Measurements from ENCODE around the gene BMI1. TPM values are rescaled to one million over a fixed set of nuclear protein-coding genes. Genes with fewer than 3 reads are reported as not detected.
"Not testable (repeated sequence)": the region's sequence is repeated elsewhere in the genome, so short reads cannot be mapped to it uniquely, and the experiment has no call there.

BMI1 gene
- total RNA-seq, 4 donors from 2014 or later = 24.4 to 55.3 (median 38.5) TPM

DNA sequence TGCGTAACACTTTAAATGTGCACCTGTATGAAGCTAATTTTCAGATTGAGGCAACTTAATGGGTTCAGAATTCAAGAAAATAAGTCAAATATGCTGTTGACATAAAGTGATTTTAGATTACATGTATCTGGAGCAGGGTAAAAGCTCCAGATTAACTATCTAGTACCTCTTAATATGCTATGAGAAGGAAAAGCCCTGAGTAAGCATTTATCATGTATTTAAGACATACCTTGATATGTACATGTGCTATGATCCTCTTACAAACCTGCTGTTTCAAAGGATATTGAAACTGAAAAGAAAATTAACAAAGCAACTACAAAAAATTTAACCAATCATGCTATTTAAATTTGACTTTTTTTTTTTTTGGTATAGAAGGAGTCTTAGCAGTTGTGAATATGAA is 28.9 kb downstream of the BMI1 start:
- H3K27me3 ChIP-seq = peaks cover 59% of the 10 kb centered on the region
- no peak overlapping the region for H3K27ac ChIP-seq
- H3K36me3 ChIP-seq = no peaks in the 10 kb centered on the region
- H3K4me3 ChIP-seq = no peak overlapping the region
- TF ChIP-seq POLR2AphosphoS5 (IDR thresholded peaks at IDR 0.05) = no peak
- TF ChIP-seq, protein P1, sequence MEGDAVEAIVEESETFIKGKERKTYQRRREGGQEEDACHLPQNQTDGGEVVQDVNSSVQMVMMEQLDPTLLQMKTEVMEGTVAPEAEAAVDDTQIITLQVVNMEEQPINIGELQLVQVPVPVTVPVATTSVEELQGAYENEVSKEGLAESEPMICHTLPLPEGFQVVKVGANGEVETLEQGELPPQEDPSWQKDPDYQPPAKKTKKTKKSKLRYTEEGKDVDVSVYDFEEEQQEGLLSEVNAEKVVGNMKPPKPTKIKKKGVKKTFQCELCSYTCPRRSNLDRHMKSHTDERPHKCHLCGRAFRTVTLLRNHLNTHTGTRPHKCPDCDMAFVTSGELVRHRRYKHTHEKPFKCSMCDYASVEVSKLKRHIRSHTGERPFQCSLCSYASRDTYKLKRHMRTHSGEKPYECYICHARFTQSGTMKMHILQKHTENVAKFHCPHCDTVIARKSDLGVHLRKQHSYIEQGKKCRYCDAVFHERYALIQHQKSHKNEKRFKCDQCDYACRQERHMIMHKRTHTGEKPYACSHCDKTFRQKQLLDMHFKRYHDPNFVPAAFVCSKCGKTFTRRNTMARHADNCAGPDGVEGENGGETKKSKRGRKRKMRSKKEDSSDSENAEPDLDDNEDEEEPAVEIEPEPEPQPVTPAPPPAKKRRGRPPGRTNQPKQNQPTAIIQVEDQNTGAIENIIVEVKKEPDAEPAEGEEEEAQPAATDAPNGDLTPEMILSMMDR (IDR thresholded peaks at IDR 0.05) = no peak
- no peak for TF ChIP-seq EP300 (IDR thresholded peaks at IDR 0.05)
- TF ChIP-seq POLR2A (IDR thresholded peaks at IDR 0.05) = no peak
- WGBS = 93% methylated on average over 1 of the region's 1 CpG
- DNase-seq (ENCODE audit: low spot score in 2 of 2) = no peak
- no peaks in the 10 kb centered on the region for H3K9me3 ChIP-seq
- peaks cover 6% of the 10 kb centered on the region for H3K4me1 ChIP-seq

DNA sequence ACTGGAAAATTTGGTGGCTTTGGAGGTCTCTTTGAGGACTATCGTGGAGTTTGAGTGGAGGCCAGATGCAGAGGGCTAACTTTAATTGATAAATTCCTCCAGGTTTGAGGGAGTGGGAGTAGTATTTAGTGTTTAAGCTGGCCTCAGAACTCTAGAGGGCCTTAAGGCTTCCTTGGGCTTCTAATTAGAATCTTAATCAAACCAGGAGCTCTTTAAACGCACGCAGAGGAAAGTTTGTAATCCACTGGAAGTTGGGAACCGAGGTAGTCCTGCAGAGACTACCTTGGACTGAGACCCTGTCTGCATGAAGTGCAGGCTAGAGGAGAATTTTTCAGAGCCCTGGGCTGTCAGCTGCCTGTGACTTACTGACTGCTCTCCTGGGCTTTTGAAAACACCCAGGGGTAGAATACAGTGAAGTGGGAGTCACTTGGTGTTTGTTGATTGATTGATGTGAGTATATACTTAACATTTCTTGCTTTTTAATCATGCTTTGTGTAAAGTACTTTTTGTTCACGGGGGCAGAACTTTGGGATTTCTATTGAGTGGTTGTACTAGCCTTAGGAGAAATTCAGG is 30.3 kb downstream of the BMI1 start:
- H3K4me1 ChIP-seq = no peaks in the 10 kb centered on the region
- no peak overlapping the region for H3K4me3 ChIP-seq
- no peak overlapping the region for H3K27ac ChIP-seq
- no peaks in the 10 kb centered on the region for H3K36me3 ChIP-seq
- no peak for TF ChIP-seq POLR2A (IDR thresholded peaks at IDR 0.05)
- no peak for TF ChIP-seq EP300 (IDR thresholded peaks at IDR 0.05)
- no peak for TF ChIP-seq POLR2AphosphoS5 (IDR thresholded peaks at IDR 0.05)
- TF ChIP-seq, protein P1 (IDR thresholded peaks at IDR 0.05) = no peak
- 94% methylated on average over 2 of the region's 5 CpGs for WGBS
- no peaks in the 10 kb centered on the region for H3K9me3 ChIP-seq
- peaks cover 47% of the 10 kb centered on the region for H3K27me3 ChIP-seq
- no peak for DNase-seq (ENCODE audit: low spot score in 2 of 2)

DNA sequence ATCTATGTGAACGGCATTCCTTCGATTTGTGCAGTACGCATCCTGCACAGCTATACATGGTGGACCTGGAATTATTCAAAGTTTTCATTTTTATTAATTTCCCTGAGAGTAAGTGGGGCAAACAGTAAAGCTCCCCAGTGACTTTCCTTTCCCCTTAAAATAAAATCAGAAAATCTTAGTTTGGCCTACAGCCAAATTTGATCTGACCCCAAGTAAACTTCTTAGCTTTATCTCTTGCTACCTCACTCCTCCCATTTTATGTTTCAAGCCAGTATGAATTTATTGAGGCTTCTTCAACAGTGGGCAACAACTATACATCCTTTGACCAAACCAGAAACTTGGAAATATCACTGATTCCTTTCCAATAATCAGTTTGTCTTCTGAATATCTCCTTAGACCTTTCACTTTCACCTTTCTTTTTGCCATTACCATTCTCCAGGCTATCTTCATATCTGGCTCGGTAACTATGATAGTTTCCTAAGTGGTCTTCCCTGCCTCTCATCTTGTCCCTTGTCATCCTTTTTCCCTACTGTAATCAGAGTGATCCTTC is 35.5 kb downstream of the BMI1 start:
- H3K4me3 ChIP-seq = no peak overlapping the region
- H3K27ac ChIP-seq = no peak overlapping the region
- peaks cover 17% of the 10 kb centered on the region for H3K27me3 ChIP-seq
- TF ChIP-seq POLR2AphosphoS5 (IDR thresholded peaks at IDR 0.05) (no peak), POLR2A (IDR thresholded peaks at IDR 0.05) (no peak), EP300 (IDR thresholded peaks at IDR 0.05) (no peak)
- TF ChIP-seq, protein P1 (IDR thresholded peaks at IDR 0.05) = no peak
- DNase-seq (ENCODE audit: low spot score in 2 of 2) = no peak
- no peaks in the 10 kb centered on the region for H3K4me1 ChIP-seq
- no peaks in the 10 kb centered on the region for H3K36me3 ChIP-seq
- 90% methylated on average over 4 of the region's 4 CpGs for WGBS
- no peaks in the 10 kb centered on the region for H3K9me3 ChIP-seq

DNA sequence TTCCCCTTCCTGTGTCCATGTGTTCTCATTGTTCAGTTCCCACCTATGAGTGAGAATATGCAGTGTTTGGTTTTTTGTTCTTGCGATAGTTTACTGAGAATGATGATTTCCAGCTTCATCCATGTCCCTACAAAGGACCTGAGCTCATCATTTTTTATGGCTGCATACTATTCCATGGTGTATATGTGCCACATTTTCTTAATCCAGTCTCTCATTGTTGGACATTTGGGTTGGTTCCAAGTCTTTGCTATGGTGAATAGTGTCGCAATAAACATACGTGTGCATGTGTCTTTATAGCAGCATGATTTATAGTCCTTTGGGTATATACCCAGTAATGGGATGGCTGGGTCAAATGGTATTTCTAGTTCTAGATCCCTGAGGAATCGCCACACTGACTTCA is 36.9 kb downstream of the BMI1 start:
- H3K36me3 ChIP-seq; H3K9me3 ChIP-seq; DNase-seq (ENCODE audit: low spot score in 2 of 2); H3K27ac ChIP-seq; H3K4me3 ChIP-seq; H3K4me1 ChIP-seq: not testable (repeated sequence)
- 86% methylated on average over 4 of the region's 4 CpGs for WGBS
- peaks cover 18% of the 10 kb centered on the region for H3K27me3 ChIP-seq

DNA sequence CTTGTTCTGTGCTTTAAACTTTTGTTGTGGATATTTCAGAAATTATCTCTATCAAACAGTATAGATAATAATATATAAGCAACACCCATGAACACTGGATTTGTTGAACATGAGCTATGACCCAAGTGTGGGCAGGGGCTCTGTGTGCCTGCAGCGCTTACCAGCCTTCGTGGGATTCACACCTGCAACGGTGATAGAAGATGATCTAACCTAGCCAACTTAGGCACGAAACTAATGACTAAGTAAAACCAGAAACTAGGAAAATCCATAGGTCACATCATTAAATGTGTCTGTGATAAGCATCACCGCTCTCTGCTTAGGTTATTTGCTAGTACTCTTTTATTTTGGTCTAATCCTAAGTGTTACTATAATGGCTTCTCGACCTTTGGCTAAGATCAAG is 42.4 kb downstream of the BMI1 start:
- no peak overlapping the region for H3K4me3 ChIP-seq
- peaks cover 4% of the 10 kb centered on the region for H3K27me3 ChIP-seq
- no peak overlapping the region for H3K27ac ChIP-seq
- no peaks in the 10 kb centered on the region for H3K9me3 ChIP-seq
- TF ChIP-seq POLR2A (IDR thresholded peaks at IDR 0.05) = no peak
- TF ChIP-seq, protein P1 (IDR thresholded peaks at IDR 0.05) = no peak
- TF ChIP-seq EP300 (IDR thresholded peaks at IDR 0.05) = no peak
- TF ChIP-seq POLR2AphosphoS5 (IDR thresholded peaks at IDR 0.05) = no peak
- H3K36me3 ChIP-seq = no peaks in the 10 kb centered on the region
- no peak for DNase-seq (ENCODE audit: low spot score in 2 of 2)
- H3K4me1 ChIP-seq = no peaks in the 10 kb centered on the region
- 88% methylated on average over 6 of the region's 6 CpGs for WGBS

Data from suprapubic skin (tissue), 4 donors.